HG02870 (cell line): ENCODE data around the gene CLIC3.

Experiments used
- ATAC-seq: cut with Tn5 transposase; IDR thresholded peaks from one replicate; pipeline ENCODE4 v1.9.1; 2021; ENCODE audit warnings: mild to moderate bottlenecking, moderate library complexity; ENCODE audit not compliant: unreplicated experiment

Gene CLIC3

GRCh38 chr9:136969774-136970173 lies 26.6 kb downstream of the CLIC3 start:
- ATAC-seq = no peak

- ATAC-seq = no peak
These were observed 27.2 kb downstream of the CLIC3 start for GRCh38 chr9:136969150-136969549.

DNA sequence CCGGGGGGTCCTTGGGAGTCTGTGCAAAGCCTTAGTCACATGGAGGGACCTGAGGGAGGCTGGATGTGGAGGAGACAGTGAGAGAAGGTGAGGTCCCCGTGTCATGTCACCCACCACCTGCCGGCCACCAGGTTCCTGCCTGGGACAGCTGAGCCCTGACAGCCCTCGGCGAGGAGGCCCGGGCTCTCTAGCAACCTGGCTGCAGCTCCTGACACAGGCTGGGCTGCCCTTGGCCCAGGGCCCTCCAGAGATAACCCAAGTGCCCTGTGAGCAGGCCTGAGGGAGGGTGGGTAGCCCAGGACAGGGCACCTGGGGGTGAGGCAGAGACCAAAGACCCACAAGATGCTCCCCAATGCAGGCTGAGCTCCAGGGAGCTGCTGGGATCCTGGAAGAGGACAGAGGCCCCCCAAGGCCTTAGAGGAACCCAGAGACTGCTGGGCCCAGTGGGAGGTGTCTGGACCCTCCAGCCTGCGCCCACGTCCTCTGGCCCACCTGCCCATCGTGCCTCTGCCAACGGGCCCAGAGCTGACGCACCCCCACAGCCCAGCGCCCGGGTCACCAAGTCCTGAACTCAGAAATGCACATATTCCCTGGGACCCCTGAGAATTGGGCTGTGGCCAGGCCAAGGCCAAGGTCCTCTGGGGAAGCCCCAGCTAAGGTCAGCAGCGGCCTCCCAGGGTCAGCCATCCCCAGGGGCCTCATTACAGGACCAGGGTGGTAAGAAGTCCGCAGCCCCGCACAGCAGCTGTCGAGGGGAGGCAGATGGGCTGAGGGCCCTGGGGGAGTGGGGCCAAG lies 27.8 kb downstream of the CLIC3 start:
- no peak for ATAC-seq

DNA sequence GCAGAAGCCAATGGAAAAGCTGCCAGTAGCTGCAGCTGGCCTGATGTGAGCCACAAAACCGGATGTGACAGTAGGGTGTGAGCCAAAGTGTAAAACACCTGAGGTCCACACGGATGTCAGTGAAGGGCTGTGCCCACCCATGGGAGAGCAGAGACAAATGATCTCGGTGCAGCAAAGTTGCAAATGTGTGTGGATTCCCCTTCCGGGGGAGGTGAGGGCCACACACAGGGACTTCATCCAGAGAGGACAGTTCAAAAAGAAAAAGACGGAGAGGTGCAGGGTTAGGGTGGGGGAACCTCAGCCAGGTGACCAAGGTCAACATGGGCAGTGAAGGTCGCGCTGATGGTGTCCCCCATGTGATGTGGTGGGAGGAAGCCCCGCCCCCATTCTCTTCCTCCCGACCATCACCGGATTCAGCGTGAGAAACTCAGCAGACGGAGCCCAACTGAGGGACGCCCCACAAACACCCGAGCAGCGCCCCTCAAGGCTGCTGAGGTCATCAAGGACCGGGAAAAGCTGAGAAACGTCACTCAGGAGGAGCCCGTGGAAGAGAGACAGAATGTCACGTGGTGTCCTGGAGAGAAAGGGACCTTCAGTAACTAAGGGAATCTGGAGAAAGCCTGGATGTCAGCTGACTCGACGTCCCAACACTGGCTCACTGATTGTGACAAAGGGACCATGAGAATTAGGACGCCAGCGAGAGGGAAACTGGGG lies 30.4 kb downstream of the CLIC3 start:
- ATAC-seq = no peak

GRCh38 chr9:136964833-136965422 lies 31.4 kb downstream of the CLIC3 start:
- ATAC-seq = no peak

- no peak for ATAC-seq
These were observed 32.1 kb downstream of the CLIC3 start for GRCh38 chr9:136964171-136964689.

GRCh38 chr9:136963751-136964150 lies 32.6 kb downstream of the CLIC3 start:
- ATAC-seq = no peak

DNA sequence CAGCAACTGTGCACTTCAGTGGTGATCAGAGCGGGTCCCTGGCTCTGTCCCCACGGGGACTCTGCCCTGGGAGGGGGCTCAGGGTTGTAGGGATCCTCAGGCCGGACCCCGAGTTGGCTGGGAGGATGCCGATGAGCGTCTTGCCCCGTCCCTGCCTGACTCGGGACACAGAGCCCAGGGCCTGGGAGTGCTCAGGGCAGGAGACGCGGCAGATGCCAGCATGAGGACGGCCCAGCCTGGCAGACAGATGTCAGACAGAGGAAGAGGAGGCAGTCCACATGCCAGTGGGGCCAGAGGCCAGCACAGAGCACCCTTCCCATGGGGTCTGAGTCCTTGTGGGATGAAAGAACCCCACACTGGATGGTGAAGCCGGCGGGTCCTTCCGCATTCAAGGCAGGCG lies 33.0 kb downstream of the CLIC3 start:
- no peak for ATAC-seq

- no peak for ATAC-seq
These were observed 33.6 kb downstream of the CLIC3 start for GRCh38 chr9:136962701-136963248.

DNA sequence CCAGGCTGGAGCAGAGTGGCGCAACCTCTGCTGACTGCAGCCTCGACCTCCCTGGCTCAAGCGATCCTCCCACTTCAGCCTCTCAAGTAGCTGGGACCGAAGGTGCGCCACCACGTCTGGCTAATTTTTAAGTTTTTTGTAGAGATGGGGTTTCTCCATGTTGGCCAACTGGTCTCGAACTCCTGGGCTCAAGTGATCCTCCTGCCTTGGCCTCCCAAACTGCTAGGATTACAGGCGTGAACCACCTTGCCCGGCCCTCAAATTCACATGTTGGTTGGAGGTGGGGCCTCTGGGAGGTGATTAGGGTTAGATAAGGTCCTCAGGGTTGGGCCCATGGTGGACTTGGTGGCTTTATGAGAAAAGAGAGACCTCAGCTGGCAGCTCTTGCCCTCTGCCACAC lies 34.2 kb downstream of the CLIC3 start:
- no peak for ATAC-seq

DNA sequence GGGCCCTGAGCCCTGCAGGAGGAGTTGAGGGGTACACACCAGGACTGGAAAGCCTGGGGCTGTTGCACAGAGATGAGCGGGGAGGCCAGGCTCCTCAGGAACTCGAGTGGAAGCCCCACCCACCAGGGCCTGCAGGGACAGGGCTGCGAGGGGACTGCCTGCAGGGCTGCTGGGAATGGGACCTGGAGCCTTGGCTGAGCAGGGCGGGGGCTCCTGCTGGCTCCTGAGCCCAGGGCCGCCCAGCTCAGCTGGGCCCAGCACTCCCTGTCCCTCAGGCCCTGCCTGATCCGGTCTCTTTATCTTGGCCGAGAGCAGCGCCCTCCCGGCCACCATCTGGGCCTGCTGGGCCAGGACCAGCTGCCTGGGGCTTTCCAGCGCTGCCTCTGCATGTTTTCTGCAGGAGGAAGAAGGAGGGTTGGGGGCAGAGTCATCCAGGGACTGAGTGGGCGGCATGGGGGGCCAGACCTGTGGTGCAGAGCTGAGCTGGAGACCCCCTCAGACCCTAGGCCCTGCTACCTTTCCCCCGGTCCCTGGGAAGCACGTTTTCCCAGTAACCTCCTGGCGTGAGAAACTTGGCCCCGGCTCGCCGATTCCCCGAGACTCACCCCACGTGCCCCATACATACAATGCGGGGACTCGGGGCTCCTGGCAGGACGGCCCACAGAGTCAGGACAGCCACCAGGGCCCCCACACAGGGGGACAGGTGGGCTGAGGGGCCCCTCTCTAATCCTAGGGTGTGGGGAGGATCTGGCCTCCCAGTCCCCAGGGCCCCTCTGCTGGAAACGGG lies 34.9 kb downstream of the CLIC3 start:
- ATAC-seq = no peak

GRCh38 chr9:136960938-136961275 lies 35.5 kb downstream of the CLIC3 start:
- no peak for ATAC-seq

- ATAC-seq = no peak
These were observed 36.0 kb downstream of the CLIC3 start for GRCh38 chr9:136960212-136960937.

- no peak for ATAC-seq
These were observed 37.2 kb downstream of the CLIC3 start for GRCh38 chr9:136958898-136959850.

DNA sequence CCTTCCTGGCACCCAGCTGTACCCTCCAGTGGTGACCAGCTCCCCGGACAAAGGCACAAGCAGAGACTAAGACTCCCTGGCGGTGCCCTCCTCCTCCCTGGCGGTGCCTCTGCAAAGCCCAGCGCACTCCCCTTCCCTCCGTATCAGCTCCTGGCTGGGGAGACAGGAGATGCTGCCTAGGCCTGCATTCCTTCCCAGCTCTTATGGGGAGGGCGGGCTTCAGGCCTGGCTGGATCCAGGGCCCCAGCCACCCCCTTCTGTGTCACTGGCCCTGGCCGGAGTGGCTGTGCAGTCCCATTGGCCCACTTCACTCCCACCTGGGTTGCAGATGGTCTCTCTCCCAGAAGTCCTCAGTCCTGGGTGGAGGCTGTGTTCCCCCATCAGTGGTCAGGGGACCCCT lies 37.9 kb downstream of the CLIC3 start:
- ATAC-seq = no peak

- ATAC-seq = no peak
These were observed 38.5 kb downstream of the CLIC3 start for GRCh38 chr9:136957901-136958300.

DNA sequence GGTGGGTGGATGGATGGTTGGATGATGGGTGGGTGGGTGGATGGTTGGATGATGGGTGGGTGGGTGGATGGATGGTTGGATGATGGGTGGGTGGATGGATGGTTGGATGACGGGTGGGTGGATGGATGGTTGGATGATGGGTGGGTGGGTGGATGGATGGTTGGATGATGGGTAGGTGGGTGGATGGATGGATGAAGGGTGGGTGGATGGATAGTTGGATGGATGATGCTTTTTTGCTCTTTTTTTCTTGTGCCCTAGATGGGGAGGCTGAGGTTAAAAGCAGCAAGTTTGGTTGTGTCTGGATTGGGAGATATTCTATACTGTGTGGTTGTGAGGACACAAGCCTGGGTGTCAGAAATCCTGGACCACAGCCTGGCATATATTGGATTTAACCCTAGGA lies 38.9 kb downstream of the CLIC3 start:
- ATAC-seq = no peak

DNA sequence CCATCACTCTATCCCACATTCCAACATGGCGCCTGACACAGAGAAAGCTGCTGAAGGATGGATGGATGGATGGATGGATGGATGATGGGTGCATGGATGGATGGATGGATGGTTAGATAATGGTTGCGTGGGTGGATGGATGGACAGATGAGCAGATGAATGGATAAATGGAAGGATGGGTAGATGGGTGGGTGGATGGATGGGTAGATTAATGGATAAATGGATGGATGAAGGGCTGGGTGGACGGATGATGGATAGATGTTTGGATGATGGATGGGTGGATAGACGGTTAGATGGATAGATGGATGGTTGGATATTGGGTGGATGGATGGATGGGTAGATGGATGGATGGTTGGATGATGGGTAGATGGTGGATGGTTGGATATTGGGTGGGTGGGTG lies 39.8 kb downstream of the CLIC3 start:
- no peak for ATAC-seq

GRCh38 chr9:136955943-136956335 lies 40.4 kb downstream of the CLIC3 start:
- ATAC-seq = no peak
